Right lobe of liver (tissue), 4 donors: Measurements from ENCODE around the gene SDK1.

Experiments used
- CTCF ChIP-seq, 4 donors: fragments of 200-600 bp in 3 of 4; fragments of 450-650 bp in 1 of 4; IDR thresholded peaks; one replicate each; pipeline versions ENCODE4 v1.5.1 to v1.8.0; 2016 to 2022; ENCODE audit warnings: antibody characterized with exemption in 4 of 4, mild to moderate bottlenecking in 2 of 4
- POLR2A ChIP-seq: fragments of 450-650 bp; IDR thresholded peaks from one replicate; pipeline ENCODE4 v1.6.1; 2017; ENCODE audit warnings: antibody characterized with exemption, mild to moderate bottlenecking
- donor health status: DM: no; HTN: no; CAD: no.
- donor health status: DM: no; HTN: no; CAD: no.
- donor health status: DM: no; HTN: yes; CAD: no.

DNA sequence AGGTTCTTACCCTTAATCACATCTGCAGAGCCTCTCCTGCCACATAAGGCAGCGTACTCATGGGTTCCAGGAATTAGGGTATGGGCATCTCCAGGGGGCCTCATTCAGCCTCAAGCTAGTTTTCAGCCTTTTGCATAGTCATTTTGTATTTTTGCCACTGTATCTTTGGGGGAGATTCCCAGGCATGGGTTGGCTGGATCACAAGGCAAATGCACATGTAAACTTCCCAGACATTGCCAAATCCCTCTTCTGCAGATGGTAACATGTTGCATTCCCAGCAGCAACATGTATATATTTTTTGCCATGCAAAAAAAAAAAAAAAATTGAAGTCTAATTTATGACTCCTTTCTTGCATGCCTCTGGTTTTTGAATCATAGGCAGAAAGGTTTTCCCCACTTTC, 785.7 kb downstream of the SDK1 start:
- TF ChIP-seq CTCF (IDR thresholded peaks at IDR 0.05), result no peak
- TF ChIP-seq POLR2A, result no peak
